SW480 (cell line): ENCODE measurements around the gene SRBD1.

ENCODE experiments used
- DNase-seq: peaks from one replicate; pipeline ENCODE4 v3.0.0-alpha.2; 2016; ENCODE audit warnings: low spot score

The SRBD1 gene

GRCh38 chr2:45611020-45611859, at the start of gene SRBD1:
Gene SRBD1, minus strand, starts transcription at chr2:45611267. Its CDS starts 5,826 bp downstream, at chr2:45605441.
- DNase-seq = peak; percentile 96

GRCh38 chr2:45654250-45654649, 43.2 kb upstream of the SRBD1 start:
- DNase-seq = no peak

GRCh38 chr2:45653122-45653913, 42.3 kb upstream of the SRBD1 start:
- no peak for DNase-seq

- DNase-seq = no peak
Measured at GRCh38 chr2:45652090-45653031, 41.3 kb upstream of the SRBD1 start.

- peak; percentile 28 for DNase-seq
Measured at GRCh38 chr2:45651415-45652089, 40.5 kb upstream of the SRBD1 start, which contains the start of gene PRKCE. Gene PRKCE, plus strand, starts transcription at chr2:45651675.

GRCh38 chr2:45650851-45651414, 39.9 kb upstream of the SRBD1 start:
- DNase-seq = peak; percentile 93

- peak; percentile 48 for DNase-seq
Measured at GRCh38 chr2:45649858-45650811, 39.1 kb upstream of the SRBD1 start.

GRCh38 chr2:45649462-45649857, 38.4 kb upstream of the SRBD1 start:
- no peak for DNase-seq

GRCh38 chr2:45648636-45649035, 37.6 kb upstream of the SRBD1 start:
- DNase-seq = no peak

GRCh38 chr2:45647986-45648520, 37.0 kb upstream of the SRBD1 start:
- no peak for DNase-seq

GRCh38 chr2:45647356-45647755, 36.3 kb upstream of the SRBD1 start:
- no peak for DNase-seq

- DNase-seq = no peak
Measured at GRCh38 chr2:45646289-45646688, 35.2 kb upstream of the SRBD1 start.

GRCh38 chr2:45643543-45644542, 32.8 kb upstream of the SRBD1 start:
- peak; percentile 64 for DNase-seq

- no peak for DNase-seq
Measured at GRCh38 chr2:45643095-45643494, 32.0 kb upstream of the SRBD1 start.

- no peak for DNase-seq
Measured at GRCh38 chr2:45640576-45640975, 29.5 kb upstream of the SRBD1 start.

GRCh38 chr2:45637440-45637839, 26.4 kb upstream of the SRBD1 start:
- peak; percentile 66 for DNase-seq

GRCh38 chr2:45636008-45636407, 24.9 kb upstream of the SRBD1 start:
- no peak for DNase-seq

- no peak for DNase-seq
Measured at GRCh38 chr2:45634223-45634622, 23.2 kb upstream of the SRBD1 start.
